GM12878 (cell line): Measurements from ENCODE around the gene RFX1. TPM values are rescaled to one million over a fixed set of nuclear protein-coding genes. Genes with fewer than 3 reads are reported as not detected.

ENCODE experiments used
- ATAC-seq: fragments of 200-7000 bp; cut with Tn5 transposase; 3 replicates; pipeline ENCODE4 v1.9.1; 2020; ENCODE audit warnings: mild to moderate bottlenecking, moderate library complexity
- BruUV-seq: library from RNA; stranded (reverse); fragments of 400-500 nt; replicated peaks from 2 replicates; lab custom pipeline; 2021; lab: Mats Ljungman, UMichigan
- CTCF ChIA-PET: fragments of 300-600 bp; sonication (Branson Sonifier 250); formaldehyde crosslinking; extraction: SDS; loops from one replicate; lab custom pipeline; 2021; ENCODE audit warnings: inconsistent platforms; lab: Yijun Ruan, JAX
- POLR2A ChIA-PET: fragments of 350-600 bp; formaldehyde crosslinking; extraction: SDS; loops from one replicate; lab custom pipeline; 2021; ENCODE audit warnings: inconsistent platforms; lab: Charles Lee
- RAD21 ChIA-PET: fragments of 300-600 bp; sonication (Branson Sonifier 250); formaldehyde crosslinking; loops from one replicate; lab custom pipeline; 2023; ENCODE audit warnings: antibody characterized with exemption; ENCODE audit not compliant: unreplicated experiment; lab: Charles Lee
- SMC1A ChIA-PET: fragments of 300-600 bp; sonication (Branson Sonifier 250); formaldehyde crosslinking; loops from one replicate; lab custom pipeline; 2023; ENCODE audit not compliant: unreplicated experiment, uncharacterized antibody; lab: Charles Lee
- DNase-seq: peaks from one replicate; pipeline ENCODE4 v3.0.0-alpha.2; 2011; ENCODE audit warnings: low read depth, low spot score
- FAIRE-seq: peaks from 3 replicates; lab custom pipeline; 2011; peaks lifted over from hg19 to GRCh38; lab: Jason Lieb, UNC
- H2AFZ ChIP-seq: 2 replicates; pipeline ENCODE4 v1.6.0; 2011; ENCODE audit warnings: low read depth, low read length, control low read depth; ENCODE audit not compliant: control insufficient read depth
- H3K27ac ChIP-seq: 2 replicates; pipeline ENCODE4 v1.5.1; 2011; ENCODE audit warnings: control low read depth; ENCODE audit not compliant: control insufficient read depth, insufficient read depth
- H3K27me3 ChIP-seq, 2 experiments: replicated peaks in 1 of 2; 2 replicates each; pipeline versions ENCODE4 v1.6.0 to v1.6.1; 2011; ENCODE audit warnings: low read length in 1 of 2; ENCODE audit not compliant: control insufficient read depth in 2 of 2, insufficient read depth in 2 of 2
- H3K36me3 ChIP-seq, 2 experiments: 2 replicates each; pipeline ENCODE4 v1.5.1; 2011; ENCODE audit warnings: low read length in 1 of 2; ENCODE audit not compliant: control insufficient read depth in 2 of 2, insufficient read depth in 2 of 2
- H3K4me1 ChIP-seq: 2 replicates; pipeline ENCODE4 v1.6.1; 2011; ENCODE audit warnings: mild to moderate bottlenecking, low read length, moderate library complexity, mixed read lengths; ENCODE audit not compliant: control insufficient read depth, insufficient read depth
- H3K4me2 ChIP-seq: 2 replicates; pipeline ENCODE4 v1.6.0; 2011; ENCODE audit warnings: control low read depth; ENCODE audit not compliant: control insufficient read depth, insufficient read depth
- H3K4me3 ChIP-seq: fragments of 200-600 bp; sonication (generic); 2 replicates; pipeline ENCODE4 v1.5.1; 2016
- H3K79me2 ChIP-seq: 2 replicates; pipeline ENCODE4 v1.6.0; 2011; ENCODE audit warnings: low read length; ENCODE audit not compliant: control insufficient read depth, insufficient read depth
- H3K9ac ChIP-seq: 2 replicates; pipeline ENCODE4 v1.8.0; 2011; ENCODE audit warnings: low read length, control low read depth, mixed read lengths; ENCODE audit not compliant: control insufficient read depth, insufficient read depth
- H3K9me3 ChIP-seq: replicated peaks from 3 replicates; pipeline ENCODE4 v1.5.1; 2011; ENCODE audit warnings: mild to moderate bottlenecking, low read length; ENCODE audit not compliant: control insufficient read depth, insufficient read depth
- H4K20me1 ChIP-seq: 2 replicates; pipeline ENCODE4 v1.6.0; 2011; ENCODE audit not compliant: control insufficient read depth, insufficient read depth
- BHLHE40 ChIP-seq, 2 experiments: fragments of 450-650 bp in 1 of 2; IDR thresholded peaks; 2 replicates each; pipeline ENCODE4 v1.6.1; 2011 to 2017; ENCODE audit warnings: low read depth in 2 of 2, borderline replicate concordance in 1 of 2, improper control_type of control experiment in 1 of 2, low read length in 1 of 2, mild to moderate bottlenecking in 1 of 2
- FOXM1 ChIP-seq: IDR thresholded peaks from 2 replicates; pipeline ENCODE4 v1.6.1; 2012; ENCODE audit warnings: low read depth, mild to moderate bottlenecking, inconsistent platforms, low read length, moderate library complexity
- GATAD2B ChIP-seq: fragments of 450-650 bp; conservative IDR thresholded peaks from 2 replicates; pipeline ENCODE4 v1.6.1; 2017; ENCODE audit warnings: low read depth, mild to moderate bottlenecking, moderate library complexity
- JUND ChIP-seq: IDR thresholded peaks from 2 replicates; pipeline ENCODE4 v1.6.1; 2012; ENCODE audit warnings: low read depth, mild to moderate bottlenecking, low read length, improper control_type of control experiment, moderate library complexity
- MEF2A ChIP-seq: IDR thresholded peaks from 2 replicates; pipeline ENCODE4 v1.6.1; 2011; ENCODE audit warnings: low read depth, mild to moderate bottlenecking, low read length, moderate library complexity; ENCODE audit not compliant: insufficient read depth
- NFIC ChIP-seq: IDR thresholded peaks from 2 replicates; pipeline ENCODE4 v1.6.1; 2012; ENCODE audit warnings: low read depth, mild to moderate bottlenecking, inconsistent platforms, low read length, moderate library complexity
- POLR2AphosphoS2 ChIP-seq: IDR thresholded peaks from 2 replicates; pipeline ENCODE4 v1.6.1; 2011; ENCODE audit warnings: low read depth, mild to moderate bottlenecking, low read length, improper control_type of control experiment, moderate library complexity
- RCOR1 ChIP-seq: conservative IDR thresholded peaks from 2 replicates; pipeline ENCODE4 v1.6.1; 2012; ENCODE audit warnings: low read depth, low read length, improper control_type of control experiment
- RELA ChIP-seq: fragments of 450-650 bp; IDR thresholded peaks from 2 replicates; pipeline ENCODE4 v1.8.0; 2014; ENCODE audit warnings: borderline replicate concordance; ENCODE audit not compliant: partially characterized antibody
- SMARCA5 ChIP-seq: fragments of 450-650 bp; IDR thresholded peaks from 2 replicates; pipeline ENCODE4 v1.6.1; 2017; ENCODE audit warnings: mild to moderate bottlenecking
- ZNF217 ChIP-seq: fragments of 450-650 bp; IDR thresholded peaks from 2 replicates; pipeline ENCODE4 v1.6.1; 2017; ENCODE audit warnings: antibody characterized with exemption, mild to moderate bottlenecking
- ZNF24 ChIP-seq: fragments of 450-650 bp; IDR thresholded peaks from 2 replicates; pipeline ENCODE4 v1.6.1; 2017; ENCODE audit warnings: antibody characterized with exemption, mild to moderate bottlenecking
- ZNF274 ChIP-seq: IDR thresholded peaks from one replicate; pipeline ENCODE4 v1.8.0; 2011; ENCODE audit not compliant: insufficient read length, insufficient read depth
- WGBS: methylation state at CpG from one replicate; pipeline ENCODE4 v1.1.6; 2016; ENCODE audit warnings: low lambda C conversion rate; ENCODE audit not compliant: insufficient replicate concordance, insufficient coverage; ENCODE audit errors: missing lambda C conversion rate; 5-methylcytosine and 5-hydroxymethylcytosine counted together
- in situ Hi-C: fragments of 300-500 bp; cut with MboI; formaldehyde crosslinking; loops from 9 replicates; pipeline ENCODE4 v1.14.3; 2018; ENCODE audit warnings: mixed read lengths
- intact Hi-C: fragments of 100-400 bp; cut with micrococcal nuclease; formaldehyde crosslinking; loops from one replicate; pipeline ENCODE4 v1.14.2; 2022; ENCODE audit not compliant: unreplicated experiment
- polyA plus RNA-seq, 11 experiments: library from polyadenylated mRNA; depleted of rRNA in 4 of 11; unstranded in 6 of 11; stranded (reverse) in 5 of 11; fragments of >200 nt; fragmentation: Nextera tagmentation in 4 of 11; fragmentation: Illumina TruSeq in 1 of 11; extraction: Ambion mirVana in 4 of 11; extraction: Trizol in 1 of 11; gene quantifications; 1 replicate in 1 of 11; 2 replicates in 10 of 11; pipeline versions ENCODE4 v1.2.1 to v1.2.3, GENCODE V29; 2011 to 2016; ENCODE audit warnings: inconsistent platforms in 2 of 11, missing spikeins in 2 of 11, low read depth in 1 of 11
- total RNA-seq, 4 experiments: library from RNA; depleted of rRNA in 3 of 4; stranded (reverse); fragments of >200 nt in 3 of 4; fragmentation: Illumina TruSeq in 1 of 4; extraction: Trizol in 1 of 4; gene quantifications; 2 replicates each; pipeline versions ENCODE4 v1.2.1 to v1.2.3, GENCODE V29; 2013 to 2021
- TF ChIP-seq, protein P1 (sequence below): fragments of 450-650 bp; conservative IDR thresholded peaks from 2 replicates; pipeline ENCODE4 v1.6.1; 2017; ENCODE audit warnings: mild to moderate bottlenecking, moderate library complexity
- TF ChIP-seq, protein P2 (sequence below): IDR thresholded peaks from 2 replicates; pipeline ENCODE4 v1.6.1; 2012; ENCODE audit warnings: low read depth, low read length, improper control_type of control experiment
- TF ChIP-seq, protein P3 (sequence below): fragments of 450-650 bp; formaldehyde crosslinking; IDR thresholded peaks from 2 replicates; pipeline ENCODE4 v1.4.0; 2022; ENCODE audit warnings: mild to moderate bottlenecking, moderate library complexity

Gene RFX1
- total and polyA plus RNA-seq, 10 of the 15 experiments (the other 5 are each of a cell fraction or from before 2014, with no cell fraction given) = 0.05 to 11.0 (median 1.5) TPM

DNA sequence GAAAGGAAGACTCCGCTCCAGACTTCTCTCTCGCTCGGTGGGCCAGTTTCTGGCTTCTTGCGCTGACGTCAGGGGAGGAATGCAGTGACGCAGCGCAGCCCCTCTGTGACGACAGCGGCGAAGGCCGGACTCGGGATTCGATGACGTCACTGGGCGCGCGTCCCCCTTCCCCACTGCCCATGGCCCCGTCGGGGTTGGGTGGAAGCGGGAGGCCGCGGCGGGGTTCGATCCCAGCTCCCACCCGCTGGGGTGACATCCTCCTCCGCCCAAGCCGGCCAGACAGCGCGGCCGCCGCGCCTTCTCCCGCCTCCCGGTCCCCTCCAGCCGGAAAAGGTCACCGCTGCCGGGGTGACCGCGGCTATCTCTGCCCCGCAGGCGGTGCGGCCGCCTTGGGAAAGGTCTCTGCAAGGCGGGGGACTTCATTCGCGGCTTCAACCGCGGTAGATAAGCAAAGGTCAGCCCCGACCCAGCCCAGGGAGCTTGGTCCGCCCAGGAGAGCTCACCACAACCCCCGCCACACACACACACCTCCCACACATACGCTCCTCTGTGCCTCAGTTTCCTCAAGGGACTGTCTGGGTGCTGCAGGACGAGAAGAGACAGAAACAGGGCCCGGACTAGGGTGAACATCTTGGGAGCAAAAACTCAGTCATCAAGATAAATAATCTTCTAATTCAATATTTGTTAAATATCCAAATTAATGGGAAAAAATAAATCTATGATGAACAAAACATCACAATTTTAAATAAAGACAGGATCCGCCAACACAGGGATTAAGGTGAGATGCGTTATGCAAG is 844 bp upstream of the RFX1 start:
- Histone ChIP-seq H4K20me1 (no peaks in the 10 kb centered on the region), H3K4me1 (peaks cover 35% of the 10 kb centered on the region), H3K79me2 (peaks cover 11% of the 10 kb centered on the region), H3K36me3 (no peaks in the 10 kb centered on the region), H3K9me3 (no peaks in the 10 kb centered on the region), H2AFZ (peak overlapping the region; percentile 98), H3K4me3 (peak overlapping the region; percentile 75), H3K4me2 (peak overlapping the region; percentile 93), H3K9ac (peak overlapping the region; percentile 93), H3K27me3 (no peaks in the 10 kb centered on the region), H3K27ac (peak overlapping the region; percentile 95)
- no peak for DNase-seq
- CTCF ChIA-PET = interaction anchor here (1.0 to 5.1 kb wide), 7 partner anchors 10 to 130 kb away, joined by 3 to 30 read pairs (median 4); partner anchors contain the start of genes ASF1B and IL27RA
- 3% methylated on average over 55 of the region's 56 CpGs for WGBS
- SMC1A ChIA-PET = interaction anchor here (1.3 to 4.0 kb wide), 4 partner anchors 8 to 160 kb away, joined by 4 to 18 read pairs (median 10); partner anchors contain the start of gene IL27RA
- TSS peak; percentile 96 for BruUV-seq
- in situ Hi-C loops = no loop called here
- peak; percentile 21 for ATAC-seq
- intact Hi-C loops = loop anchor here (10.0 kb wide), 1 partner anchor 852 kb away; the partner anchor contains the start of genes IER2 and STX10
- POLR2A ChIA-PET = interaction anchor here (0.6 to 4.9 kb wide), 13 partner anchors 9 to 130 kb away, joined by 3 to 49 read pairs (median 5); partner anchors contain the start of gene IL27RA
- FAIRE-seq = no peak
- RAD21 ChIA-PET = interaction anchor here (0.6 to 4.6 kb wide), 13 partner anchors 8 to 379 kb away, joined by 3 to 35 read pairs (median 4); partner anchors contain the start of genes ASF1B, DCAF15 and IL27RA
- TF ChIP-seq, protein P1, sequence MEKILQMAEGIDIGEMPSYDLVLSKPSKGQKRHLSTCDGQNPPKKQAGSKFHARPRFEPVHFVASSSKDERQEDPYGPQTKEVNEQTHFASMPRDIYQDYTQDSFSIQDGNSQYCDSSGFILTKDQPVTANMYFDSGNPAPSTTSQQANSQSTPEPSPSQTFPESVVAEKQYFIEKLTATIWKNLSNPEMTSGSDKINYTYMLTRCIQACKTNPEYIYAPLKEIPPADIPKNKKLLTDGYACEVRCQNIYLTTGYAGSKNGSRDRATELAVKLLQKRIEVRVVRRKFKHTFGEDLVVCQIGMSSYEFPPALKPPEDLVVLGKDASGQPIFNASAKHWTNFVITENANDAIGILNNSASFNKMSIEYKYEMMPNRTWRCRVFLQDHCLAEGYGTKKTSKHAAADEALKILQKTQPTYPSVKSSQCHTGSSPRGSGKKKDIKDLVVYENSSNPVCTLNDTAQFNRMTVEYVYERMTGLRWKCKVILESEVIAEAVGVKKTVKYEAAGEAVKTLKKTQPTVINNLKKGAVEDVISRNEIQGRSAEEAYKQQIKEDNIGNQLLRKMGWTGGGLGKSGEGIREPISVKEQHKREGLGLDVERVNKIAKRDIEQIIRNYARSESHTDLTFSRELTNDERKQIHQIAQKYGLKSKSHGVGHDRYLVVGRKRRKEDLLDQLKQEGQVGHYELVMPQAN = peak; percentile 90
- TF ChIP-seq GATAD2B (peak; percentile 99), MEF2A (no peak), NFIC (no peak), RELA (peak; percentile 21), ZNF24 (peak; percentile 67; the same call in 1 of the 2 replicates), ZNF217 (peak; percentile 90; the same call in 1 of the 2 replicates), POLR2AphosphoS2 (no peak; the same call in 1 of the 2 replicates), FOXM1 (no peak), SMARCA5 (peak; percentile 81), ZNF274 (no peak), RCOR1 (peak; percentile 41; the same call in 1 of the 2 replicates), JUND (peak; percentile 94), BHLHE40 (IDR thresholded peaks at IDR 0.05; ENCODE audit: borderline replicate concordance in 1 of 2, low read depth in 2 of 2, low read length in 1 of 2) (peak in 1 of 2 experiments; percentile 48; a peak in 1 of 4 replicates)
- TF ChIP-seq, protein P2, sequence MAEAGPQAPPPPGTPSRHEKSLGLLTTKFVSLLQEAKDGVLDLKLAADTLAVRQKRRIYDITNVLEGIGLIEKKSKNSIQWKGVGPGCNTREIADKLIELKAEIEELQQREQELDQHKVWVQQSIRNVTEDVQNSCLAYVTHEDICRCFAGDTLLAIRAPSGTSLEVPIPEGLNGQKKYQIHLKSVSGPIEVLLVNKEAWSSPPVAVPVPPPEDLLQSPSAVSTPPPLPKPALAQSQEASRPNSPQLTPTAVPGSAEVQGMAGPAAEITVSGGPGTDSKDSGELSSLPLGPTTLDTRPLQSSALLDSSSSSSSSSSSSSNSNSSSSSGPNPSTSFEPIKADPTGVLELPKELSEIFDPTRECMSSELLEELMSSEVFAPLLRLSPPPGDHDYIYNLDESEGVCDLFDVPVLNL = no peak
- TF ChIP-seq, protein P3, sequence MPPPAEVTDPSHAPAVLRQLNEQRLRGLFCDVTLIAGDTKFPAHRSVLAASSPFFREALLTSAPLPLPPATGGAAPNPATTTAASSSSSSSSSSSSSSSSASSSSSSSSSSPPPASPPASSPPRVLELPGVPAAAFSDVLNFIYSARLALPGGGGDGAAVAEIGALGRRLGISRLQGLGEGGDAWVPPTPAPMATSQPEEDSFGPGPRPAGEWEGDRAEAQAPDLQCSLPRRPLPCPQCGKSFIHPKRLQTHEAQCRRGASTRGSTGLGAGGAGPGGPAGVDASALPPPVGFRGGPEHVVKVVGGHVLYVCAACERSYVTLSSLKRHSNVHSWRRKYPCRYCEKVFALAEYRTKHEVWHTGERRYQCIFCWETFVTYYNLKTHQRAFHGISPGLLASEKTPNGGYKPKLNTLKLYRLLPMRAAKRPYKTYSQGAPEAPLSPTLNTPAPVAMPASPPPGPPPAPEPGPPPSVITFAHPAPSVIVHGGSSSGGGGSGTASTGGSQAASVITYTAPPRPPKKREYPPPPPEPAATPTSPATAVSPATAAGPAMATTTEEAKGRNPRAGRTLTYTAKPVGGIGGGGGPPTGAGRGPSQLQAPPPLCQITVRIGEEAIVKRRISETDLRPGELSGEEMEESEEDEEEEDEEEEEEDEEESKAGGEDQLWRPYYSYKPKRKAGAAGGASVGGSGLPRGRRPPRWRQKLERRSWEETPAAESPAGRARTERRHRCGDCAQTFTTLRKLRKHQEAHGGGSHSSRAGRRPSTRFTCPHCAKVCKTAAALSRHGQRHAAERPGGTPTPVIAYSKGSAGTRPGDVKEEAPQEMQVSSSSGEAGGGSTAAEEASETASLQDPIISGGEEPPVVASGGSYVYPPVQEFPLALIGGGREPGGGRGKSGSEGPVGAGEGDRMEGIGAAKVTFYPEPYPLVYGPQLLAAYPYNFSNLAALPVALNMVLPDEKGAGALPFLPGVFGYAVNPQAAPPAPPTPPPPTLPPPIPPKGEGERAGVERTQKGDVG (CRISPR knock-in tag) = peak; percentile 59; the same call in 1 of the 2 replicates
